GM12878 (cell line): ENCODE data around the gene MRPL34. TPM values are rescaled to one million over a fixed set of nuclear protein-coding genes. Genes with fewer than 3 reads are reported as not detected.

Experiments
- ATAC-seq: fragments of 200-7000 bp; cut with Tn5 transposase; 3 replicates; pipeline ENCODE4 v1.9.1; 2020; ENCODE audit warnings: mild to moderate bottlenecking, moderate library complexity
- BruUV-seq: library from RNA; stranded (reverse); fragments of 400-500 nt; replicated peaks from 2 replicates; lab custom pipeline; 2021; lab: Mats Ljungman, UMichigan
- CTCF ChIA-PET: fragments of 300-600 bp; sonication (Branson Sonifier 250); formaldehyde crosslinking; extraction: SDS; loops from one replicate; lab custom pipeline; 2021; ENCODE audit warnings: inconsistent platforms; lab: Yijun Ruan, JAX
- POLR2A ChIA-PET: fragments of 350-600 bp; formaldehyde crosslinking; extraction: SDS; loops from one replicate; lab custom pipeline; 2021; ENCODE audit warnings: inconsistent platforms; lab: Charles Lee
- RAD21 ChIA-PET: fragments of 300-600 bp; sonication (Branson Sonifier 250); formaldehyde crosslinking; loops from one replicate; lab custom pipeline; 2023; ENCODE audit warnings: antibody characterized with exemption; ENCODE audit not compliant: unreplicated experiment; lab: Charles Lee
- SMC1A ChIA-PET: fragments of 300-600 bp; sonication (Branson Sonifier 250); formaldehyde crosslinking; loops from one replicate; lab custom pipeline; 2023; ENCODE audit not compliant: unreplicated experiment, uncharacterized antibody; lab: Charles Lee
- DNase-seq: peaks from one replicate; pipeline ENCODE4 v3.0.0-alpha.2; 2011; ENCODE audit warnings: low read depth, low spot score
- FAIRE-seq: peaks from 3 replicates; lab custom pipeline; 2011; peaks lifted over from hg19 to GRCh38; lab: Jason Lieb, UNC
- H2AFZ ChIP-seq: 2 replicates; pipeline ENCODE4 v1.6.0; 2011; ENCODE audit warnings: low read depth, low read length, control low read depth; ENCODE audit not compliant: control insufficient read depth
- H3K27ac ChIP-seq: 2 replicates; pipeline ENCODE4 v1.5.1; 2011; ENCODE audit warnings: control low read depth; ENCODE audit not compliant: control insufficient read depth, insufficient read depth
- H3K27me3 ChIP-seq, 2 experiments: replicated peaks in 1 of 2; 2 replicates each; pipeline versions ENCODE4 v1.6.0 to v1.6.1; 2011; ENCODE audit warnings: low read length in 1 of 2; ENCODE audit not compliant: control insufficient read depth in 2 of 2, insufficient read depth in 2 of 2
- H3K36me3 ChIP-seq, 2 experiments: 2 replicates each; pipeline ENCODE4 v1.5.1; 2011; ENCODE audit warnings: low read length in 1 of 2; ENCODE audit not compliant: control insufficient read depth in 2 of 2, insufficient read depth in 2 of 2
- H3K4me1 ChIP-seq: 2 replicates; pipeline ENCODE4 v1.6.1; 2011; ENCODE audit warnings: mild to moderate bottlenecking, low read length, moderate library complexity, mixed read lengths; ENCODE audit not compliant: control insufficient read depth, insufficient read depth
- H3K4me2 ChIP-seq: 2 replicates; pipeline ENCODE4 v1.6.0; 2011; ENCODE audit warnings: control low read depth; ENCODE audit not compliant: control insufficient read depth, insufficient read depth
- H3K4me3 ChIP-seq: fragments of 200-600 bp; sonication (generic); 2 replicates; pipeline ENCODE4 v1.5.1; 2016
- H3K79me2 ChIP-seq: 2 replicates; pipeline ENCODE4 v1.6.0; 2011; ENCODE audit warnings: low read length; ENCODE audit not compliant: control insufficient read depth, insufficient read depth
- H3K9ac ChIP-seq: 2 replicates; pipeline ENCODE4 v1.8.0; 2011; ENCODE audit warnings: low read length, control low read depth, mixed read lengths; ENCODE audit not compliant: control insufficient read depth, insufficient read depth
- H3K9me3 ChIP-seq: replicated peaks from 3 replicates; pipeline ENCODE4 v1.5.1; 2011; ENCODE audit warnings: mild to moderate bottlenecking, low read length; ENCODE audit not compliant: control insufficient read depth, insufficient read depth
- H4K20me1 ChIP-seq: 2 replicates; pipeline ENCODE4 v1.6.0; 2011; ENCODE audit not compliant: control insufficient read depth, insufficient read depth
- BMI1 ChIP-seq: fragments of 450-650 bp; IDR thresholded peaks from 2 replicates; pipeline ENCODE4 v1.6.1; 2016; ENCODE audit warnings: mild to moderate bottlenecking, moderate library complexity, borderline replicate concordance
- CHD1 ChIP-seq: IDR thresholded peaks from 2 replicates; pipeline ENCODE4 v1.6.1; 2012; ENCODE audit warnings: low read depth, low read length, improper control_type of control experiment
- CREB1 ChIP-seq: IDR thresholded peaks from 2 replicates; pipeline ENCODE4 v1.6.1; 2012; ENCODE audit warnings: low read depth, mild to moderate bottlenecking, inconsistent platforms
- LARP7 ChIP-seq: fragments of 450-650 bp; IDR thresholded peaks from 2 replicates; pipeline ENCODE4 v1.6.1; 2017; ENCODE audit warnings: mild to moderate bottlenecking
- MXI1 ChIP-seq: fragments of 150-350 bp; IDR thresholded peaks from 2 replicates; pipeline ENCODE4 v1.6.1; 2011; ENCODE audit warnings: low read depth, mild to moderate bottlenecking, inconsistent platforms, low read length, improper control_type of control experiment
- NRF1 ChIP-seq: conservative IDR thresholded peaks from 2 replicates; pipeline ENCODE4 v1.6.1; 2011; ENCODE audit warnings: mild to moderate bottlenecking, low read depth, low read length, improper control_type of control experiment
- RAD51 ChIP-seq: fragments of 450-650 bp; IDR thresholded peaks from 2 replicates; pipeline ENCODE4 v1.6.1; 2016; ENCODE audit warnings: moderate library complexity, mild to moderate bottlenecking, inconsistent platforms
- SMAD1 ChIP-seq: fragments of 450-650 bp; IDR thresholded peaks from 2 replicates; pipeline ENCODE4 v1.6.1; 2018; ENCODE audit warnings: mild to moderate bottlenecking, low read depth; ENCODE audit not compliant: partially characterized antibody
- SREBF1 ChIP-seq: IDR thresholded peaks from 2 replicates; pipeline ENCODE4 v1.6.1; 2012; ENCODE audit warnings: mild to moderate bottlenecking, low read length
- YY1 ChIP-seq: IDR thresholded peaks from 2 replicates; pipeline ENCODE4 v1.6.1; 2011; ENCODE audit warnings: low read depth, mild to moderate bottlenecking, low read length
- ZNF217 ChIP-seq: fragments of 450-650 bp; IDR thresholded peaks from 2 replicates; pipeline ENCODE4 v1.6.1; 2017; ENCODE audit warnings: antibody characterized with exemption, mild to moderate bottlenecking
- WGBS: methylation state at CpG from one replicate; pipeline ENCODE4 v1.1.6; 2016; ENCODE audit warnings: low lambda C conversion rate; ENCODE audit not compliant: insufficient replicate concordance, insufficient coverage; ENCODE audit errors: missing lambda C conversion rate; 5-methylcytosine and 5-hydroxymethylcytosine counted together
- in situ Hi-C: fragments of 300-500 bp; cut with MboI; formaldehyde crosslinking; loops from 9 replicates; pipeline ENCODE4 v1.14.3; 2018; ENCODE audit warnings: mixed read lengths
- intact Hi-C: fragments of 100-400 bp; cut with micrococcal nuclease; formaldehyde crosslinking; loops from one replicate; pipeline ENCODE4 v1.14.2; 2022; ENCODE audit not compliant: unreplicated experiment
- polyA plus RNA-seq, 11 experiments: library from polyadenylated mRNA; depleted of rRNA in 4 of 11; unstranded in 6 of 11; stranded (reverse) in 5 of 11; fragments of >200 nt; fragmentation: Nextera tagmentation in 4 of 11; fragmentation: Illumina TruSeq in 1 of 11; extraction: Ambion mirVana in 4 of 11; extraction: Trizol in 1 of 11; gene quantifications; 1 replicate in 1 of 11; 2 replicates in 10 of 11; pipeline versions ENCODE4 v1.2.1 to v1.2.3, GENCODE V29; 2011 to 2016; ENCODE audit warnings: inconsistent platforms in 2 of 11, missing spikeins in 2 of 11, low read depth in 1 of 11
- total RNA-seq, 4 experiments: library from RNA; depleted of rRNA in 3 of 4; stranded (reverse); fragments of >200 nt in 3 of 4; fragmentation: Illumina TruSeq in 1 of 4; extraction: Trizol in 1 of 4; gene quantifications; 2 replicates each; pipeline versions ENCODE4 v1.2.1 to v1.2.3, GENCODE V29; 2013 to 2021
- TF ChIP-seq, protein P1 (sequence below): IDR thresholded peaks from 2 replicates; pipeline ENCODE4 v1.6.1; 2012; ENCODE audit warnings: low read depth, low read length, improper control_type of control experiment
- TF ChIP-seq, protein P2 (sequence below), 3 experiments: IDR thresholded peaks in 2 of 3; conservative IDR thresholded peaks in 1 of 3; 2 replicates each; pipeline ENCODE4 v1.5.1; 2011; ENCODE audit warnings: low read depth in 3 of 3, low read length in 3 of 3, mild to moderate bottlenecking in 3 of 3, control low read depth in 2 of 3, moderate library complexity in 2 of 3, inconsistent platforms in 1 of 3, mixed read lengths in 1 of 3; ENCODE audit not compliant: control insufficient read depth in 2 of 3, insufficient read depth in 1 of 3; ENCODE audit errors: extremely low read depth in 1 of 3

MRPL34 gene
- total and polyA plus RNA-seq, 10 of the 15 experiments (the other 5 are each of a cell fraction or from before 2014, with no cell fraction given) = 8.6 to 198 (median 78.6) TPM

DNA sequence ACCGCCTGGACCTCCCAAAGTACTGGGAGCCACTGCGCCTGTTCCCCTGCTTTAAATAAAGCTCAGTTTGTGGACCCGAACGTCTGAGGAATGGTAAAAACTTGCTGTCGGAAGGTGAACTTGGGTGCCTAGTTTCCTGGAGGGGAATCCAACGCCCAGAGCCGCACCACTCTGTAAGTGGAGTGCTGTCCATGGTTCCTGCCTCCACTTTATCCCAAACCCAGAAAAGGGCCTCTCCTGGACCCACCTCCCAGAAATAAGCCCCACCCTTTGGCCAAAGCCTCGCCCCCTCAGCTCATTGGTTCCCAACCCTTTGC lies 26.6 kb downstream of the MRPL34 start:
- no peak for DNase-seq
- 97% methylated on average over 8 of the region's 8 CpGs for WGBS
- no peak overlapping the region for H2AFZ ChIP-seq
- H3K4me1 ChIP-seq = peaks cover 13% of the 10 kb centered on the region
- ATAC-seq = no peak
- in situ Hi-C loops = no loop called here
- H3K36me3 ChIP-seq = no peaks in the 10 kb centered on the region
- H3K9ac ChIP-seq = no peak overlapping the region
- H3K79me2 ChIP-seq = no peaks in the 10 kb centered on the region
- CTCF ChIA-PET = interaction anchor here (0.9 to 2.8 kb wide), 7 partner anchors 23 to 57 kb away, joined by 3 to 9 read pairs (median 5); partner anchors contain the start of genes DDA1 and MRPL34
- H3K9me3 ChIP-seq = no peaks in the 10 kb centered on the region; the same call in 2 of the 3 replicates
- TF ChIP-seq SREBF1 = no peak
- TF ChIP-seq BMI1 = no peak
- no peak for TF ChIP-seq CREB1
- TF ChIP-seq RAD51 = no peak
- TF ChIP-seq MXI1 = no peak
- no peak for TF ChIP-seq LARP7
- TF ChIP-seq SMAD1 = no peak
- TF ChIP-seq, protein P1, sequence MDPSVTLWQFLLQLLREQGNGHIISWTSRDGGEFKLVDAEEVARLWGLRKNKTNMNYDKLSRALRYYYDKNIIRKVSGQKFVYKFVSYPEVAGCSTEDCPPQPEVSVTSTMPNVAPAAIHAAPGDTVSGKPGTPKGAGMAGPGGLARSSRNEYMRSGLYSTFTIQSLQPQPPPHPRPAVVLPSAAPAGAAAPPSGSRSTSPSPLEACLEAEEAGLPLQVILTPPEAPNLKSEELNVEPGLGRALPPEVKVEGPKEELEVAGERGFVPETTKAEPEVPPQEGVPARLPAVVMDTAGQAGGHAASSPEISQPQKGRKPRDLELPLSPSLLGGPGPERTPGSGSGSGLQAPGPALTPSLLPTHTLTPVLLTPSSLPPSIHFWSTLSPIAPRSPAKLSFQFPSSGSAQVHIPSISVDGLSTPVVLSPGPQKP = no peak
- TF ChIP-seq ZNF217 = no peak
- no peak for TF ChIP-seq CHD1
- TF ChIP-seq YY1 = no peak
- TF ChIP-seq, protein P2, sequence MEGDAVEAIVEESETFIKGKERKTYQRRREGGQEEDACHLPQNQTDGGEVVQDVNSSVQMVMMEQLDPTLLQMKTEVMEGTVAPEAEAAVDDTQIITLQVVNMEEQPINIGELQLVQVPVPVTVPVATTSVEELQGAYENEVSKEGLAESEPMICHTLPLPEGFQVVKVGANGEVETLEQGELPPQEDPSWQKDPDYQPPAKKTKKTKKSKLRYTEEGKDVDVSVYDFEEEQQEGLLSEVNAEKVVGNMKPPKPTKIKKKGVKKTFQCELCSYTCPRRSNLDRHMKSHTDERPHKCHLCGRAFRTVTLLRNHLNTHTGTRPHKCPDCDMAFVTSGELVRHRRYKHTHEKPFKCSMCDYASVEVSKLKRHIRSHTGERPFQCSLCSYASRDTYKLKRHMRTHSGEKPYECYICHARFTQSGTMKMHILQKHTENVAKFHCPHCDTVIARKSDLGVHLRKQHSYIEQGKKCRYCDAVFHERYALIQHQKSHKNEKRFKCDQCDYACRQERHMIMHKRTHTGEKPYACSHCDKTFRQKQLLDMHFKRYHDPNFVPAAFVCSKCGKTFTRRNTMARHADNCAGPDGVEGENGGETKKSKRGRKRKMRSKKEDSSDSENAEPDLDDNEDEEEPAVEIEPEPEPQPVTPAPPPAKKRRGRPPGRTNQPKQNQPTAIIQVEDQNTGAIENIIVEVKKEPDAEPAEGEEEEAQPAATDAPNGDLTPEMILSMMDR (IDR thresholded peaks at IDR 0.05 in 2 of 3, conservative IDR thresholded peaks at IDR 0.05 in 1 of 3; ENCODE audit: control insufficient read depth in 2 of 3, extremely low read depth in 1 of 3, insufficient read depth in 1 of 3, low read depth in 3 of 3, low read length in 3 of 3) = no peak
- no peak for TF ChIP-seq NRF1
- TF ChIP-seq, all 136 proteins: peak for 0
- ChIA-PET POLR2A (interaction anchor here (0.8 kb wide), 1 partner anchor 27 kb away, joined by 3 read pairs; no protein-coding TSS in a partner anchor), SMC1A (interaction anchor here (1.7 kb wide), 1 partner anchor 23 kb away, joined by 6 read pairs; the partner anchor contains the start of gene DDA1), RAD21 (interaction anchor here (2.7 kb wide), 1 partner anchor 23 kb away, joined by 9 read pairs; the partner anchor contains the start of gene DDA1)
- intact Hi-C loops = no loop called here
- no peak overlapping the region for H3K4me2 ChIP-seq
- BruUV-seq = no TSS peak
- H4K20me1 ChIP-seq = no peaks in the 10 kb centered on the region
- FAIRE-seq = no peak
- no peaks in the 10 kb centered on the region; a peak in 2 of 4 replicates for H3K27me3 ChIP-seq
- H3K27ac ChIP-seq = no peak overlapping the region
- no peak overlapping the region for H3K4me3 ChIP-seq
